T47D (cell line): ENCODE data around the gene DPY19L3.

Experiments used
- DNase-seq, 2 experiments: peaks; one replicate each; pipeline versions ENCODE4 v3.0.0 to v3.0.0-alpha.2; 2011 to 2012; ENCODE audit warnings: low read depth in 1 of 2, low spot score in 1 of 2
- JUND ChIP-seq: IDR thresholded peaks from 2 replicates; pipeline ENCODE4 v1.6.1; 2012; ENCODE audit warnings: low read depth
- in situ Hi-C: cut with HindIII; loops from 2 replicates; pipeline ENCODE4 v1.10.0; 2016; ENCODE audit warnings: low sequenced_read_pairs, low pct_unique_long_range_greater_than_20kb

The DPY19L3 gene

DNA sequence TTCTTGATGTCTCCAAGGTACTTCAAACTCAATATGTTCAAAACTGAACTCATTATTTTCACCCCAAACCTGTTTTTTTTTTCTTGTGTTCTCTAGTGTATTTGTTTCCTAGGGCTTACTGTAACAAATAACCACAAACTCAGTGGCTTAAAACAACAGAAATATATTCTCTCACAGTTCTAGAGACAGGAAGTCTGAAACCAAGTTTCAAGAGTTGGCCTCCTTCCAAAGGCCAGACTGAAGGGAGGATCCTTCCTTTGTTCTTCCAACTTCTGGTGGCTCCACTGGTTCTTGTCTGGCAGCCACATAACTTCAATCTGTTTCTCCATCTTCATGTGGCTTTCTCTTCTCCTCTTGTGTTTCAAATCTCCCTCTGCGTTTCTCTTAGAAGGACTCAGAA, 113.5 kb downstream of the DPY19L3 start:
- DNase-seq: no peak
- TF ChIP-seq JUND: no peak
- in situ Hi-C loops: no loop called here

DNA sequence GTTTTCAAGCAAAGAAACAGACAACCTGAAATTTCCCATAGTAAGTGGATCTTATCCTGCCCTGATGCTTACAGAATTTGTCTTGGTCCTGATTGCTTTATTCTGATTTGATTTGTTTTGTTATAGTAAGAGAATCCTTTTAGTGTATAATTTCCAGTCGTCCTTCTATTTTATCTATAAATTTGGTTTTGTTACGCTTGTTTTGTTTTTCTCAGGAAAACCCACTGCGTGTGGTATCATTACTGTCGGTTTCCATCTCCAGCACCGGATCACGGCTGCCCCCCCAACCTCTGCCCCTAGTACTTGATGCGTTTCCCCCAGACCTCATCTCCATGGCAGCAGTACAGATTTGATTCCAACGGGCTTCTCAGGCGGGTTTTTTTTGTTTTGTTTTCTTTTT, 117.4 kb downstream of the DPY19L3 start:
- no peak for TF ChIP-seq JUND

DNA sequence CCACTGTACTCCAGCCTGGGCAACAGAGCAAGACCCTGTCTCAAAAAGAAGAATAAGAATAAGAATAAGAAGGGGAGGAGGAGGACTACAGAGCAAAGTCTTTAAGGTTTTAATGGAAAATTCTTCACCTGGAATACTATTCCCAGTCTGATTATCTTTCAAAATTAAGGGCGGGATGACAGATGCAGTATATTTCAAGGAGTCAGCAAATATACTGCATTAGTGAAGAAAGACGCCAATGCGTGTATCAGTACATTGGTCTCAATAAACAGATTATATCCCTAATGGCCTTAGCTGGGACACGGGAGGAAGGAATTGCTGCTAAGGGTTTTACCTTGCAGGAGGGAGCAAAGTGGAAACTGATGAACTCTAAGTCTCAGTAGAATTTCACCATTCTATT, 121.3 kb downstream of the DPY19L3 start:
- in situ Hi-C loops: no loop called here
- no peak for TF ChIP-seq JUND
- DNase-seq: no peak

More for the DNA sequence above, 117.4 kb downstream of the DPY19L3 start:
- no peak for DNase-seq
- in situ Hi-C loops: no loop called here

DNA sequence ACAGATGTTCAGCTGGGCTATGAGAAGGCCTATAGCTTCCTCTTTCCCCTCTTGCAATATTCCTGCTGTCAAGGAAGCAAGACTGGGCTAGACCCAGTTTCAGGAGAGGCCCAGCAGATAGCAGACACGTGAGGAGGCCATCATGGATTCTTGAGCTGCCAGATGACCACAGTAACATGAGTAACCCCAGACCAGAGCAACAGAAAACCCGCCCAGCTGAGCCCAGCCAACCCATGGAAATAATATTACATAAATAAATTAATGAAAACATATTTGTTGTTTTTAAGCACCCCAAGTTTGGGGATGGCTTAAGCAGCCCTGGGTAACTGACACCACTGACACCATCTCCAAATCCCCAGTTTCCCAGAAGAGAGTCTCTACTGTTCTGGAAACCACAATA, 125.2 kb downstream of the DPY19L3 start:
- TF ChIP-seq JUND: no peak
- no peak for DNase-seq
- in situ Hi-C loops: no loop called here

DNA sequence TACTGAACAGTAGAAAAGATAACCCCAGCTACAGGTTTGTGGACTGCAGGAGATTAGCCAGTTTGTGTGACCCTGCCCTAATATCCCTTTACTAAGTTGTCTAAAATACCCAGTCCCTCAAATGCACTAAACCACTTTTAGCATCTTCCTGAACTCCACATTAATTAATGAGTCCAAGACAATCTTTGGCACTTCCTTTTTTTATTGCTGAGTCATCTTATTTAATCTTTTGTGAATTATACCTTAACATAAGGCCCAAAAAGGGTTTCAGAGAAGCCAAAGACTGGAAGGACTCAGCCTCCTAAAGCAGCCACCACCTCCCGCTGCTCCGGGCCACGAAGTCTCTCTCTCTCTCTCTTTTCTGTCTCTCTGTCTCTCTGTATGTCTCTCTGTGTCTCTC, 126.7 kb downstream of the DPY19L3 start:
- in situ Hi-C loops: no loop called here
- no peak for TF ChIP-seq JUND
- no peak for DNase-seq
